GM23338 (cell line): ENCODE measurements around the gene NGEF.

Experiments
- CREB1 ChIP-seq: fragments of 250-450 bp; sonication (Bioruptor Pico); IDR thresholded peaks from 2 replicates; pipeline ENCODE4 v1.5.0; 2020; ENCODE audit warnings: low read depth, mild to moderate bottlenecking, moderate library complexity
- EZH2 ChIP-seq: fragments of 200-600 bp; sonication (generic); IDR thresholded peaks from one replicate; pipeline ENCODE4 v1.8.0; 2017; ENCODE audit warnings: antibody characterized with exemption, mild to moderate bottlenecking, low read depth; ENCODE audit not compliant: unreplicated experiment
- EZH2phosphoT487 ChIP-seq: fragments of 200-600 bp; sonication (generic); IDR thresholded peaks from one replicate; pipeline ENCODE4 v1.8.1; 2018; ENCODE audit warnings: antibody characterized with exemption; ENCODE audit not compliant: unreplicated experiment
- JUNB ChIP-seq: IDR thresholded peaks from one replicate; pipeline ENCODE4 v1.6.1; 2016; ENCODE audit warnings: antibody characterized with exemption; ENCODE audit not compliant: unreplicated experiment
- POLR2AphosphoS5 ChIP-seq: IDR thresholded peaks from 2 replicates; pipeline ENCODE4 v1.6.1; 2016; ENCODE audit warnings: antibody characterized with exemption, low read depth
- REST ChIP-seq: IDR thresholded peaks from one replicate; pipeline ENCODE4 v1.6.1; 2018; ENCODE audit warnings: antibody characterized with exemption; ENCODE audit not compliant: unreplicated experiment
- STAT1 ChIP-seq: IDR thresholded peaks from one replicate; pipeline ENCODE4 v1.6.1; 2016; ENCODE audit warnings: antibody characterized with exemption; ENCODE audit not compliant: unreplicated experiment
- ZNF114 ChIP-seq: fragments of 250-450 bp; sonication (Bioruptor Pico); IDR thresholded peaks from 2 replicates; pipeline ENCODE4 v1.5.0; 2020; ENCODE audit warnings: mild to moderate bottlenecking, moderate library complexity
- ZNF331 ChIP-seq: fragments of 250-450 bp; sonication (Bioruptor Pico); IDR thresholded peaks from 2 replicates; pipeline ENCODE4 v1.5.0; 2020; ENCODE audit warnings: low read depth, mild to moderate bottlenecking, moderate library complexity
- TF ChIP-seq, protein P1 (sequence below), 2 experiments: fragments of 200-600 bp in 1 of 2; sonication (generic) in 1 of 2; conservative IDR thresholded peaks; 2 replicates each; pipeline versions ENCODE4 v1.5.1 to v1.6.1; 2016 to 2017; ENCODE audit warnings: antibody characterized with exemption in 2 of 2, low read depth in 2 of 2, mild to moderate bottlenecking in 2 of 2, moderate library complexity in 1 of 2
- TF ChIP-seq, protein P2 (sequence below): IDR thresholded peaks from 2 replicates; pipeline ENCODE4 v1.6.1; 2016; ENCODE audit warnings: antibody characterized with exemption

DNA sequence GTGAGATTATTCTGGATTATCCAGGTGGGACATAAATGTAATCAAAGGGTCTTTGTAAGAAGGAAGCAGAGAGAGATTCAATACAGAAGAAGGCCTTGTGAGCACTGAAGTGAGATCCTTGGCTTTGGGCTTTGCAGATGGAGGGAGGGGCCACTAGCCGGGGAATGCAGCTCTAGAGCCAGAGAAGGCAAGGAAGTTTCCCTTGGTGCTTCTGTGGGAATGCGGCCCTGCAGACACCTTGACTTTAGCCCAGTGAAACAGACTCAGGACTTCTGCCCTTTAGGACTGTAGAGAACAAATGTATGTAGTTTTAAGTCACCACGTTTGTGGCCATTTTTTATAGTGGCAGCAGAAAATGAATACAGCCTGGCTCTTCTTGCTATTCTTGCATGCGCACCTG lies 27.5 kb upstream of the NGEF start:
- TF ChIP-seq, protein P1, sequence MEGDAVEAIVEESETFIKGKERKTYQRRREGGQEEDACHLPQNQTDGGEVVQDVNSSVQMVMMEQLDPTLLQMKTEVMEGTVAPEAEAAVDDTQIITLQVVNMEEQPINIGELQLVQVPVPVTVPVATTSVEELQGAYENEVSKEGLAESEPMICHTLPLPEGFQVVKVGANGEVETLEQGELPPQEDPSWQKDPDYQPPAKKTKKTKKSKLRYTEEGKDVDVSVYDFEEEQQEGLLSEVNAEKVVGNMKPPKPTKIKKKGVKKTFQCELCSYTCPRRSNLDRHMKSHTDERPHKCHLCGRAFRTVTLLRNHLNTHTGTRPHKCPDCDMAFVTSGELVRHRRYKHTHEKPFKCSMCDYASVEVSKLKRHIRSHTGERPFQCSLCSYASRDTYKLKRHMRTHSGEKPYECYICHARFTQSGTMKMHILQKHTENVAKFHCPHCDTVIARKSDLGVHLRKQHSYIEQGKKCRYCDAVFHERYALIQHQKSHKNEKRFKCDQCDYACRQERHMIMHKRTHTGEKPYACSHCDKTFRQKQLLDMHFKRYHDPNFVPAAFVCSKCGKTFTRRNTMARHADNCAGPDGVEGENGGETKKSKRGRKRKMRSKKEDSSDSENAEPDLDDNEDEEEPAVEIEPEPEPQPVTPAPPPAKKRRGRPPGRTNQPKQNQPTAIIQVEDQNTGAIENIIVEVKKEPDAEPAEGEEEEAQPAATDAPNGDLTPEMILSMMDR (conservative IDR thresholded peaks at IDR 0.05; ENCODE audit: low read depth in 2 of 2) = no peak
- TF ChIP-seq POLR2AphosphoS5 = no peak
- no peak for TF ChIP-seq EZH2
- no peak for TF ChIP-seq EZH2phosphoT487
- TF ChIP-seq JUNB = no peak
- TF ChIP-seq REST = no peak
- no peak for TF ChIP-seq ZNF331 (CRISPR knock-in tag)
- no peak for TF ChIP-seq CREB1
- no peak for TF ChIP-seq ZNF114
- TF ChIP-seq STAT1 = no peak
- TF ChIP-seq, protein P2, sequence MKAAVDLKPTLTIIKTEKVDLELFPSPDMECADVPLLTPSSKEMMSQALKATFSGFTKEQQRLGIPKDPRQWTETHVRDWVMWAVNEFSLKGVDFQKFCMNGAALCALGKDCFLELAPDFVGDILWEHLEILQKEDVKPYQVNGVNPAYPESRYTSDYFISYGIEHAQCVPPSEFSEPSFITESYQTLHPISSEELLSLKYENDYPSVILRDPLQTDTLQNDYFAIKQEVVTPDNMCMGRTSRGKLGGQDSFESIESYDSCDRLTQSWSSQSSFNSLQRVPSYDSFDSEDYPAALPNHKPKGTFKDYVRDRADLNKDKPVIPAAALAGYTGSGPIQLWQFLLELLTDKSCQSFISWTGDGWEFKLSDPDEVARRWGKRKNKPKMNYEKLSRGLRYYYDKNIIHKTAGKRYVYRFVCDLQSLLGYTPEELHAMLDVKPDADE = no peak
